SIG-M5 treated with dmso at 0.1 percent for 504 hours (cell line): ENCODE data around the gene CACNA2D2.

Source experiments
- DNase-seq: peaks from one replicate; lab custom pipeline; 2025; ENCODE audit not compliant: unreplicated experiment; lab: John Stamatoyannopoulos, UW

The CACNA2D2 gene

DNA sequence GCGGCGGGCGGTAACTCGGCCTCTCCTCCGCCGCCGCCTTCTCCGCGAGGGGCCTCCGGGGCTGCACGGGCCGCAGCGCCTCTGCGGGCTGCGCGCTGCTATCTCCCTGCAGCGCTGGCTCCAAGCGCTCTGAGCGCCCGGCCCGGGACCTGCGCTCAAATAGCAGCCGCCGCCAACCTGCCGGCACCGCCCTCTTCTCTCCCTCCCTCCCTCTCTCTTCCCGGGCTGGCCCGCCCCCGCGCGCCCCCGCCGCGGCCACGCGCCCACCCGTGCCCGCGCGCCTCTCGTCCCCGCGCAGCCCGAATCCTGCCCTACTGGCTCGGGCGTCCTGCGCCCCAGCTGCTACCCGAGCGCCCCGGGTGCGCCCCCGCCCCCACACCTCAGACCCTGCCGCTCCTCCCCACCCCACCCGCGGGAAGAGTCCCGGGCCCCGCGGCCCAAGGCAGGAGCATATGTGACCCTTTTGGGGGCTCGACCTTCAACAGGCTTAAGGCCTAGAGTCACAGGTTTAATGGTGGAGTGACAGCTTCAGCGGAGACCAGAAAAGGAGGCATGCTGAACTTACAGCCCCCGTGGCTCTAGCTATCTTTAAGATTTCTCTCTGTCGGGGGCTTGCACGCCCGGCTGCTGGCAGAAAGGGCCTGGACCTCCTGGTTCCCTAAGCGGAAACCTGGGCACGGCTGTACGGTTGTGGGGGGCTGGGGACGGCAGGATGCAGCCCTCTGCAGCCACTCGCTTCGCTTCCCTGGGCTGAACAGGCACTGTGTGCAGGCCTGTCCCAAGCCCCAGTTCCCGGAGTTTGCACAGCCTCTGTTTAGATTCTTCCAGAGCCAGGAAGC is at the start of gene CACNA2D2:
Gene CACNA2D2 (minus strand): TSS at position 131 of the 839 bp plus-strand sequence. CDS start 211 bp downstream, outside the sequence.
- peak; percentile 2 for DNase-seq

DNA sequence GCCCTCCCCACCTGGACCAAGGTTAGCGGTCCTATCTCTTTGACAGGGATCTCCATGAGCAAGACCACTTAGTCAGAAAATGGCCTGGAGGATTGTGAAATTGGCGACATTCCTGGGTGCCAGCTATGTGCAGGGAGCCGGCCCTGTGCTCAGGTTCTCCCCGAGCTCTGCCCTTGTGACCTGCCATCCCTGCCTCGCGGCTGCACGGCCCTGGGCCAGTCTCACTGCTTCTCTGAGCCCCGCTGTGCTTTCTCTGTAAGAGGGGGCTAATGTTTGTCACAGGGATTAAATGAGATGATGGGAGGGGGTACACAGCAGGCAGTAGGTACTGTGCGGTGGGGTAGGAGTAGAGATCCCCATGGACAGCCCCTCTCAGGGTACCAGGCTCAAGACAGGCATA is 49.2 kb upstream of the CACNA2D2 start:
- no peak for DNase-seq

DNA sequence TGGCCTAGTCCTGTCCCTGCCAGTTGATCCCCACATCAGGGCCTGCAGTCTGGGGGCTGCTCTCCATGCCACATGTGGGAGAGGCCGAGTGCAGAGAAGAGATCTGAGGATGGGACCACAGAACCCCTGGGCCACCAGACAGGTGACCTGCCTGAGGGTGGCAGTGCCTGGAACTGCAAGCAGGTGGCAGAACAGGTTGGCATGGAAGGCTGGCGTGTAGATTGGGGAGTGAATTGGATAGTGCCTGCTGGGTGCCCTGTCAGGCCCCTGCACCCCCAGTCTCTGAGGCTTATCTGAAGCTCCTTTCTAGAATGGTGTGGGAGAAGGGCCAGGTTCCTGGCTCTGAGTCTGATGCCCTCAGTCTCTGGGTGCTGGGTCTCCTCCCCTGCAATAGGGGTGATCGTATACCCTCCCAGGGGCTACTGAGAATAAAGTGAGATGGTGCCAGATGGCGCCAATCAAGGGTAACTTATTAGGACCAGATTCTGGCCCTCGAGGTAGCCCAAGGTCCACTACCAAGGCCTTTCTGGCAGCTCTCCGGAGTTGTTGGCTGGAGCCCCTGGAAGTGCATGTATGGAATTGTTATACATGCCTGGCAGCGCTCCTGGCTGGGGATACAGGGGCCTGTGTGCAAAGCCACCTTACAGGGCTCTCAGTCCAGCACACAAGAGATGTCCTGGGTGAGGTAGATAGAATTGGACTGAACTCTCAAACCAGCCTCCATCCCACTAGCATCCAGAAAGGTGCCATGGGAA is 48.4 kb upstream of the CACNA2D2 start:
- DNase-seq, result no peak

- DNase-seq, result no peak
Measured at GRCh38 chr3:50551054-50551659, 47.7 kb upstream of the CACNA2D2 start.

- no peak for DNase-seq
Measured at GRCh38 chr3:50550079-50550736, 46.8 kb upstream of the CACNA2D2 start.

DNA sequence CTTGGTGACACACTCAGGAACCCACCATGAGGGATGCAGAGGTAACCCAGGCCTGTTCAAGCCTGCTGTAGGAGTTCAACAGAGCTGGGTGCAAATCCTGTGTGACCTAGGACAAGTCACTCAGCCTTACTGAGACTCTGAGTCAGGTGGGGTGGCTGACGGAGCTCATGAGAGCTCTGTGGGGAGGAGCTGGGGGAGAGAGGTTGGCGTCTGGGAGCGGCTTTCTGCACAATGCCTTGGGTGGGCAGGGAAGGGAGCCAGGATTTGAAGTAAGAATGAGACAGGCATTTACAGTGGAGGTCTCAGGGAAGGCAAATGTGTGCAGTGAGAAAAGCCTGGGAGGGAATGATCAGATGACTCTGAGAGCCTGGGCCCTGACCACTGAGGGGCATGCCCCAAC is 45.8 kb upstream of the CACNA2D2 start:
- DNase-seq, result no peak

GRCh38 chr3:50545781-50546180 is 42.3 kb upstream of the CACNA2D2 start:
- DNase-seq, result no peak

- DNase-seq, result peak; percentile 35
Measured at GRCh38 chr3:50542177-50543034, 39.0 kb upstream of the CACNA2D2 start.

GRCh38 chr3:50539356-50540286 is 36.2 kb upstream of the CACNA2D2 start:
- DNase-seq, result no peak

DNA sequence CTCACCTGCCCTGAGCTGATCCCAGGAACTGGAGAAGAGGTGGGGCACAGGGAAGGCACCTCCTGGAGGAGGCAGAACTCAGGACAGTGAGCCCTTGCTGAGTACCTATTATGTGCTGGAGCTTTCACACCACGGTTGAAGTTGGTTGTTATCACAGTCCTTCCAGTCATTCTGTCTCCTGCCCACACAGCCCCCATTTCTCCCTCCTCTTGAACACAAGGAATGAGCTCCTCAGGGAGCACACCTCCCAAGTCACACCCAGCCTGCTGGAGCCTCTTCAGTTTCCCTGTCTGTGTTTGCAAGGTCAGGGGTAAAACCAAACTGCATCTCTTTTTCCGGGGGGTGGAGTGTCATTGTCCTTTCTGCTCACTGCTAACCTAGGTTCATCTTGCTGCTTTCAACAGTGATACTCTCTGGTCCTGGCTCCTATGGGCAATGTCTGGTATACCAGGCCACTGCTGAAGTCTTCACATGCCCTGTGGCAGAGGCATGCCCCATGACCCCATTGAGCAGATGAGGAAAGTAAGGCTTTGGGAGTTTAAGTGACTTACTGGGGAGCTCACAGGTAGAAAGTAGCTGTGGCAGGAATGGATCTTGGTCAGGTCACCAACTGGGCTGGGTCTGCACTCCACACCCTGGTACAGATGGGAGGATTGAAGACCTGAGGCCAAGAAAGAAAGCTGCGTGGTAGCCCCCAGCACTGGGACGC is 34.1 kb upstream of the CACNA2D2 start:
- no peak for DNase-seq

- no peak for DNase-seq
Measured at GRCh38 chr3:50536471-50537180, 33.2 kb upstream of the CACNA2D2 start.

- no peak for DNase-seq
Measured at GRCh38 chr3:50534681-50535330, 31.4 kb upstream of the CACNA2D2 start.

DNA sequence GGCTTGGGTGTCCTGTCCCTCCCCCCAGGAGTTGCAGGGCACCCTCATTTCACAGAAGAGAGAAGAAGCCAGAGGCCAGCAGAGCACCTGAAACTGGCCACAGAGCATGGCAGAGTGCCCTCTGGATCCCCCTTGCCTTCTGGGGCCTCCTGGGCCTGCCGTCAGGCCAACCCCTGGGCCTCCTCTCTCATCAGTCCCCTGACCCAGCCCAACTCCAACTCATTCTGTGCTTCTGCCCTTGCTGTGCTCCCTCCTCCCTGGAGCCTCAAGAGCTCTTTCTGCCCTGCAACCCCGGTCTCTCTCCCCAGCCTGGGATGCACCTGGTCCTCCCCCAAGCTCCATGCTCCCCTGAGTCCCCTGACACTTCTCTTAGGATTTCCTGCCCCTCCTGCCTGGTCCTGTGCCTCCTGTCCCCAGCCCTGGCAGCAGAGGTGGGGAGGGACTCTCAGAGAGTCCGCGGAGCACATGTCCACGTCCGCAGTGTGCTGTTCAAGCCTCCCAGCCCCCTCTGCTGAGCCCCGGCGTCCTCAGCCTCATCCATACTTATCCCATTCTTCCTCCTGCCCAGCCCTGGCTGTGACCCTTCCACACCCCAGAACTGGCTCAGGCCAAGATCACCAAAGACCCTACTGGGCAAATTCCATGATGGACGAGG is 30.5 kb upstream of the CACNA2D2 start:
- no peak for DNase-seq

GRCh38 chr3:50533316-50533715 is 29.9 kb upstream of the CACNA2D2 start:
- no peak for DNase-seq

DNA sequence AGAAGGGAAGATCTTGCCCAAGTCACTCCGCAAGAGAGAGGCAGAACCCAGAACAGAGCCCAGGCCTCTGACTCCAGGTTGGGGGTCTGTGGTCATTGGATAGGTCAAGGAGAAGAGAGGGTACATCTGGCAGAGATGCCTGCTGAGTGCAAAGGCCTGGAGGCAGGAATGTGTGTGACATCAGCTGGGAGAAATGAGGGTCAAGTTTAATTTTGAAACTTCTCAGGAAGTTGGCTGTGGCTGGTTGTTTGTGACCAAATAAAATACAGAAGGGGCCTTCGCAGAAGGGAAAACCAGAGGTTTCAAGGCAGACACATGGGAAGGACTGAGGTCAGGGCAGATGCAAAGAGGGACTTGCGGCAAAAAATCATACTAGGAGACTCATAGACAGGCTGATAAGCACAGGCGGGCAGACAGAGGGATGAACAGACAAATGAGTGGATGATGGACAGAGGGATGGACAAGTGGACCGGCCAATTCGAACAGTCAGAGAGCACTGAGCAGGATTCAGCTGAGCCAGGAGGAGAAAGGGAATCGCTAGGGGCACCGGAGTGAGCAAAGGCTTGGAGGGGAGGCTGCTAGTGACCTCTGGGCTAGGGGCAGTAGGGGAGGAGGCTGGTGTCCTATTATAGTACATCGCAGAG is 28.8 kb upstream of the CACNA2D2 start:
- no peak for DNase-seq

DNA sequence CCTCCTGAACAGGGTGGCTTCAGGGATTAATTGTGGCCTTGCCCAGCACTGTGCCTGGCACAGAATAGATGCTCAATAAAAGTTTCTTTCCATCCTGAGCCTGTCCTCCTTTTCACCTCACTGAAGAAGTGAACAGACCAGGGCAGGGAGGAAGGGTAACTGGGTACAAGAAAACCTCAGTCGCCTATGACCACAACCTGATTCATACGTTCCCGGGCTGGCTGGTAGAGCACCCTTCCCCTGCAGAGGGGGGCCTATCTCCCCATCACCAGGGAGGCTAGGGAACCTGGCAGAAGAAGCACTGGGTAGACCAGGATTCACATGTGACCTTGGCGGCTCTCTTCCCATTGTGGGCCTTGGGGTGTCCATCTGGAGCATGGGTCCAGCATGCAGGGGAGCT is 27.8 kb upstream of the CACNA2D2 start:
- DNase-seq, result no peak
